ENCODE results near the gene F2RL3.

Gene F2RL3

DNA sequence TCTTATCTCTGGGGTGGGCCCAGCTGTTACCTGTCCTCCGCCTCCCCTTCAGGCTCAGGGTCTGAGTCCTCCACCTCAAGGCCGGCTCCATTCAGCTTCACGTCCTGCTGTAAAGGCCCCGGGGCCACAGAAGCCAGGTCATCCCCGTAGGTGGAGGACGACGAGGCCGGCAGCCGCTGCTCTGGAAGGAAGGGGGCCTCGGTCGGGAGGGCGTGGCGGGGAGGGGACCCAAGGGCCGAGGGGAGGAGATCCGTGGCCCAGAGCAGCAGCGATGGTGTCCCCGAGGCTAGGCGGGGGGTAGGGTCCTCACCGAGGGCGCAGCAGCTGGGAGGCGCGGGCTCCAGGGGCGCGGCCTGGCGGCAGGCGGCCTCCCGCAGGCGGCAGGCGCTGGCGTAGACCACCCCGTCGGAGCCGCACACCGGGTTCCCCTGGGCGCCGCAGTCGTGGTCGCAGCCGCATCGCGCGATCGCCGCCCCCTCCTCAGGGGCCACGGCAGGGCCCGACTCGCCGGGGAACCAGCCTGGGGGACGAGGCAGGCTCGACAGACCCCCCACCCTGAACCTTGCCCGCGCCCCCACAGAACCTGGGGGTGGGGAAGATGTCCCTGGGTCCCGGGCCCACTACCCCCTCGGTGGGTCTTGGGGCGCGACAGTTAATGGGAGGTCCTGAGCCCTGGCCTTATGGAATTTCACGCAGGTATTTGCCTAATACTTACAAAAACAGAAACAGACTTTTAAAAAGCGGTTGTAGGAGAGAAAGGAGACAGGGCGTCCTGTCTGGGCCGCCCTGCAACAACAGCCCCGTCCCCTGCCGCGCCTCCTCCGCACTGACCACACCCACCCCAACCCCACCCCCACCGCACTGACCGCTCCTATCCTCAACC lies 7.6 kb downstream of the F2RL3 start:
- no peak for DNase-seq

GRCh38 chr19:16897029-16897855 lies 8.4 kb downstream of the F2RL3 start:
- peak; percentile 20 to 55 for DNase-seq

- DNase-seq: no peak
These were observed 9.0 kb downstream of the F2RL3 start for GRCh38 chr19:16897856-16898161.

DNA sequence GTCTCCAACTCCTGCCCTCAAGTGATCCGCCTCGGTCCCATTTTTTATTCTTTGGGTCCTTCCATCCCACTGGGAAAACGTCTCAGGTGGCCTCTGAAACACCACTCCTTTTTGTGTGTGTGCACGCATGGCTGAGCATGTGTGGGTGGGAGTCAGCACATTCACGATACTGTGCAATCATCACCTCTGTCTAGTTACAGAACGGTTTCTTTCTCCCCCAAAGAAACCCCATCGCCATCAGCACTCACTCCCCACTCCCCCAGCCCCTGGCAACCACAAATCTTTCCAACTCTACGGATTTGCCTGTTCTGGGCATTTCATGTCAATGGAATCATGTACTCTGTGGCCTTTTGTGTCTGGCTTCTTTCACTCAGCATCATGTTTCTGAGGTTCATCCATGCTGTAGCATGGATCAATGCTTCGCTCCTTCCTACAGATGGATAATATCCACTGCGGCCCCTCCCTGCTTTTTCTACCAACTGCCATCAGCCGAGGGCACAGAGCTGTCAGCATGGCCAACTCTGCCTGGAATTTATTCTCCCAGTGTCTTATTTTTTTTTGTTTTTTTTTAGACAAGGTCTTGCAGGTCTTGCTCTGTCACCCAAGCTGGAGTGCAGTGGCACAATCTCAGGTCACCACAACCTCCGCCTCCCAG lies 9.7 kb downstream of the F2RL3 start:
- DNase-seq: no peak

- DNase-seq: no peak
These were observed 10.8 kb downstream of the F2RL3 start for GRCh38 chr19:16899566-16900075.

- no peak for DNase-seq
These were observed 12.8 kb downstream of the F2RL3 start for GRCh38 chr19:16901491-16902175.

- no peak for DNase-seq
These were observed 13.7 kb downstream of the F2RL3 start for GRCh38 chr19:16902545-16902944.

DNA sequence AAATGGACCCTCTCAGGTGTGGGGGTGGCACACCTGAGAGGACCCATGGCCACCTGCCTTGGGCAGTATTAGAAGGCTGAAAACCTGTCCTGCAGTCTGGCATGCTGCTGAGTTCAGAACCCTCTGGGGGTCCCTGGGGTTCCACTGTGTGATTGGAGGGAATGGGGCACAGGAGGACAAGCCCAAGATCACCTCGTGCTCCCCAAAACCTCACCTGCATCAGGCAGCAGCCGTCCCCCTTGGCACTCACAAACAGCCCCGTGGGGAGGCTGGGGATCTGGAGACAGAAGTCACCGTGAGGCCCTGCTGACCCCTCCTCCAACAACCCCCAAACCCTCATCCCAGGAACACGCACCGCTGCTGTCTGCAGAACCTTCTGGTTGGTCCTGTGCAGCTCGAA lies 14.5 kb downstream of the F2RL3 start:
- no peak for DNase-seq

DNA sequence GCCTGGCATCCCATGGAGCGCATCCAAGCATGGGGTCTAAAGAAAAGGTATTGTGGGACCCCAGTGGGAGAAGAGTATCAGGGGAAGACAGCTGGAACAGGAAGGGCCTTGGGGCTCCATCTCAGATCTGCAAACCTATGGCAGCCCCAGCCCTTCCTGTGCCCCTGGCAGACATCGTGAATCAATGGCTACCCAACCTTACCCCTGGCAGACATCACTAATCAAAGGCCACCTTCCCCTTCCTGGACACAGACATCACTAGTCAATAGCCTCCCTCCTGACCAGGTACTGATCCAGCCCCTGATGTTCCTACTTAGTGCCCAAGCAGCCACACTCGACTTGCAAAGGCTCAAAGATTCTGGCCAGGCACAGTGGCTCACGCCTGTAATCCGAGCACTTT lies 15.8 kb downstream of the F2RL3 start:
- no peak for DNase-seq

GRCh38 chr19:16908759-16909158 lies 20.0 kb downstream of the F2RL3 start:
- DNase-seq: no peak

DNA sequence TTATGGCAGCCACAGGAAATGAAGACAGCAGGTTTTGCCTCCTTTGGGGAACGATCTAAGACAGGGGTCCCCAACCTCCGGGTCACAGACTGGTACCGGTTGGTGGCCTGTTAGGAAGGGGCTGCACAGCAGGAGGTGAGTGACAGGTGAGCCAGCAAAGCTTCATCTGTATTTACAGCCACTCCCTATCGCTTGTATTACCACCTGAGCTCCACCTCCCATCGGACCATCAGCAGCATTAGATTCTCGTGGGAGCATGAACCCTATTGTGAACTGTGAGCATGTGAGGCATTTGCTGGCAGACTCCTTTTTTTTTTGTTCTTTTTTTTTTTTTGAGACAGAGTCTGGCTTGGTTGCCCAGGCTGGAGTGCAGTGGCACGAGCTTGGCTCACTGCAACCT lies 22.2 kb downstream of the F2RL3 start:
- no peak for DNase-seq

DNA sequence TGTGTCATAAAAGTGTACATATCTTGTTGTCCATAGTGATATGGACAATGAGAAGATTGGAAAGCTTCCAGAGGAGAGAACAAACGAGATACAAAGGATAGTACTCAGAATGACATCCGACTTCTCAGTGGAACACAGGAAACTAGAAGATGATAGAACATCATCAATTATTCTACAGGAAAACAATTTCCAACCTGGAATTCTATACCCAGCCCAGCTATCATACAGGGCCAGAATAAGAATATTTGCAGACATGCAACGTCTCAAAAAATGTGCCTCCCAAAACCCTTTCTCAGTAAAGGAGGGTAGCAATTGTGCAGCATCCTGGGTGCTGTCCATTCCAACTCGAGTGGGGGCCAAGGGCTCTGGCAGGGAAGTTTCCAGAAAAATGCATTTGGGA lies 24.0 kb downstream of the F2RL3 start:
- no peak for DNase-seq

DNA sequence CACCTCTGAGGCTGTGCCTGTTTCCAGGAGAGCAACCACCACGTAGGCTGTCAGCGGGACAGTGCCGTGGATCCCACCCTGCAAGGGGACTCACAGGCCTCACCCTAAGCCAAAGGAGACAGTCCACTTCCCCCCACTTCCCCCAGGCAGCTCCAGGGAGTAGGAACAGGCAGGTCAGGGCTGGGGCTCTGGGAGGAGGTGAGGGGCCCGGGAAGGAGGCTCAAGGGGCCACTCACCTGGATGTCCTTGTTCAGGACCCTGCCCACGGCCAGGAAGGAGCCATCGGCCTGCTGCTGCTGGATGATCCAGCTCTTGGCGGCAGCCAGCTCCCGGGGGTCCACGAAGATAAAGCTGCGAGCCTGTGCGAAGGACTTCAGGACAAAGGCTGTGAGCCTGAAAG lies 25.6 kb downstream of the F2RL3 start:
- DNase-seq: no peak

- no peak for DNase-seq
These were observed 26.3 kb downstream of the F2RL3 start for GRCh38 chr19:16915135-16915534.

DNA sequence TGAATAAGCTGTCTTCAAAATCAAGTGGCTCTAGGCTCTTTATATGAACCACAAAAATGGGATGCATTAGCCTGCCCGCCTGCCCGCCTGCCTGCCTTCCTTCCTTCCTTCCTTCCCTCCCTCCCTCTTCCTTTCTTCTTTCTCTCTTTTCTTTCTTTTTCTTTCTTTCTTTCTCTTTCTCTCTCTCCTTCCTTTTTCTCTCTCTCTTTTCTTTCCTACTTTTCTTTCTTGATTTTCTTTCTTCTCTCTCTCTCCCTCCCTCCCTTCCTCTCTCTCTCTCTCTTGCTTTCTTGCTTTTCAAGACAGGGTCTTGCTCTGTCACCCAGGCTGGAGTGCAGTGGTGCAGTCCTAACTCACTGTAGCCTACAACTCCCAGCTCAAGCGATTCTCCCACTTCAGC lies 26.9 kb downstream of the F2RL3 start:
- no peak for DNase-seq

DNA sequence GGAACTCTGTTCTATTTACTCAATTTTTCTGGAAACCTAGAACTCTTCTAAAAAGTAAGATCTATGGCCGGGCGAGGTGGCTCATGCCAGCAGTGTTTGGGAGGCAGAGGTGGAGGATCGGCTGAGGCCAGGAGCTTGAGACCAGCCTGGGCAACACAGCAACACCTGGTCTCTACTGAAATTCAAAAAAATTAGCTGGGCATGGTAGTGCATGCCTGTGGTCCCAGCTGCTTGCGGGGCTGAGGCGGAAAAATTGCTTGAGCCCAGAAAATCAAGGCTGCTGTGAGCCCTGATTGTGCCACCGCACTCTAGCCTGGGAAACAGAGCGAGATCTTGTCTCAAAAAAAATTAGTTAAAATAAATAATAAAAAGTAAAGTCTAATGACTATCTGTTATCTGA lies 28.6 kb downstream of the F2RL3 start:
- no peak for DNase-seq

- DNase-seq: no peak
These were observed 30.7 kb downstream of the F2RL3 start for GRCh38 chr19:16919496-16919895.

DNA sequence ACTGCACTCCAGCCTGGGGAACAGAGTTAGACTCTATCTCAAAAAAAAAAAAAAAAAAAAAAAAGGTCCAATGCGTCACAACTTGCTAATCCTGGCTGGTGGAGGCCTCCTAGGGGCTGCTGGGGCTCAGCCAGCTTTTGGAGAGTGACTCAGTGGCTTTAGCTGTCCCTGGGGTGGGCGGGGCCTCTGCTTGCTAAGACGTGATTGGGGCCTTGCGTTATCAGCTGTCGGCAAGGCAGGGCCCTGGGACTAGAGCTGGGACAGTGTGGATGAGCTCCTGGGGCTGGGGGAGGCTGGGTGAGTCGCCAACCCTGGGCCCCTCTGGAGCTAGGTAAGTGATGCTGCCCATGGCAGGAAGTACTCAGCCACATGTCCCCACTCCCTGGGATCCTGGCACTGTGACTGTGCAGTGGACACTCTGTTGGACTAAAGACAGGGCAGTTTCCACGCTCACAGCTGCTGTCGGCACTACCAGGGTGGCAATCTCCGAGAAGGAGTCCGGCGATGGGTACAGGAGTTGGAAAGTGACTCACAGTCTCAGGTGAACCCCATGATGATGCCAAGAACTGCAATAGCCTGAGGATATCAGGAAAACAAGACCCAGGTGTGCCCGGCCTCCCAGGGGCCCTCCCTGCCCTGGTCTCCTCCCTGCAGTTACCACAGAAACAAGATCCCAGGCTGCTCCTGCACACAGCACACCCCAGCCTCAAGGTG lies 32.2 kb downstream of the F2RL3 start:
- DNase-seq: no peak

- no peak for DNase-seq
These were observed 33.2 kb downstream of the F2RL3 start for GRCh38 chr19:16921766-16922591.

DNA sequence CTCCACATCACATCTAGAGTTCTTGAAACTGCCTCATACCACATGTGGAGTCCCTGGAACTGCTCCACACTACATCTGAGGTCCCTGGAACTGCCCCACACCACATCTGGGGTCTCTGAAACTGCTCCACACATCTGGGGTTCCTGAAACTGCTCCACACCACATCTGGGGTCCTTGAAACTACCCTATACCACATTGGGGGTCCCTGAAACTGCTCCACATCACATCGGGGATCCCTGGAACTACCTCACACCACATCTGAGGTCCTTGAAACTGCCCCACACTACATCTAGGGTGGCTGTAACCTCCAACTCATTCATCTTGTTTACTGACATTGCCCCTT lies 33.8 kb downstream of the F2RL3 start:
- DNase-seq: no peak

- no peak for DNase-seq
These were observed 34.1 kb downstream of the F2RL3 start for GRCh38 chr19:16922949-16923348.

- DNase-seq: no peak
These were observed 39.1 kb downstream of the F2RL3 start for GRCh38 chr19:16927883-16928282.

Data from stimulated activated CD4-positive, alpha-beta T cell treated with anti-CD3 and anti-CD28 coated beads, Interleukin-4, amount 100 ng/mL, for 4 hours (primary cell).